H1 (cell line): ENCODE measurements around the gene ZBTB16. TPM values are rescaled to one million over a fixed set of nuclear protein-coding genes. Genes with fewer than 3 reads are reported as not detected.

Source experiments
- CTCF ChIA-PET: fragments of 300-600 bp; sonication (Branson Sonifier 250); formaldehyde crosslinking; loops from one replicate; lab custom pipeline; 2021; ENCODE audit not compliant: partially characterized antibody; lab: Charles Lee
- POLR2A ChIA-PET: fragments of 300-600 bp; sonication (Branson Sonifier 250); formaldehyde crosslinking; loops from one replicate; lab custom pipeline; 2021; ENCODE audit warnings: inconsistent platforms; ENCODE audit not compliant: partially characterized antibody; lab: Charles Lee
- DNase-seq, 2 experiments: peaks; one replicate each; pipeline versions ENCODE4 v3.0.0 to v3.0.0-alpha.2; 2010 to 2022; ENCODE audit warnings: low spot score in 2 of 2, low read depth in 1 of 2, mixed read lengths in 1 of 2
- FAIRE-seq: peaks from 2 replicates; lab custom pipeline; 2011; peaks lifted over from hg19 to GRCh38; lab: Jason Lieb, UNC
- H2AFZ ChIP-seq: 2 replicates; pipeline ENCODE4 v1.8.1; 2012; ENCODE audit warnings: low read length, inconsistent platforms
- H2AK5ac ChIP-seq: 2 replicates; pipeline ENCODE4 v1.6.1; 2013; ENCODE audit warnings: low read depth, low read length
- H2BK120ac ChIP-seq: replicated peaks from 2 replicates; pipeline ENCODE3; 2013; ENCODE audit warnings: low read depth, low read length, inconsistent platforms
- H2BK12ac ChIP-seq: 2 replicates; pipeline ENCODE4 v1.6.1; 2013; ENCODE audit warnings: low read depth, low read length
- H2BK15ac ChIP-seq: 2 replicates; pipeline ENCODE4 v1.6.1; 2013; ENCODE audit warnings: low read length
- H2BK20ac ChIP-seq: 2 replicates; pipeline ENCODE4 v1.6.1; 2013; ENCODE audit warnings: low read length
- H2BK5ac ChIP-seq: 2 replicates; pipeline ENCODE4 v1.6.1; 2013; ENCODE audit warnings: low read depth, low read length
- H3K14ac ChIP-seq: 2 replicates; pipeline ENCODE4 v1.6.1; 2013; ENCODE audit warnings: inconsistent platforms; ENCODE audit not compliant: insufficient read length
- H3K18ac ChIP-seq: 2 replicates; pipeline ENCODE4 v1.6.1; 2013; ENCODE audit warnings: low read length; ENCODE audit errors: extremely low read depth
- H3K23ac ChIP-seq: 2 replicates; pipeline ENCODE4 v1.6.1; 2013; ENCODE audit warnings: inconsistent platforms; ENCODE audit not compliant: insufficient read length
- H3K23me2 ChIP-seq: 2 replicates; pipeline ENCODE4 v1.6.1; 2013; ENCODE audit warnings: low read depth, low read length
- H3K27ac ChIP-seq: 2 replicates; pipeline ENCODE4 v1.6.1; 2011; ENCODE audit warnings: low read depth, low read length, inconsistent platforms
- H3K27me3 ChIP-seq, 4 experiments: replicated peaks in 1 of 4; 1 replicate in 1 of 4; 2 replicates in 3 of 4; pipeline versions ENCODE4 v1.6.1 to v1.8.1; 2011 to 2013; ENCODE audit warnings: low read length in 3 of 4, mild to moderate bottlenecking in 3 of 4, inconsistent platforms in 2 of 4, mixed read lengths in 2 of 4, moderate library complexity in 1 of 4; ENCODE audit not compliant: control insufficient read depth in 3 of 4, insufficient read depth in 3 of 4; ENCODE audit errors: extremely low read depth in 1 of 4
- H3K36me3 ChIP-seq, 4 experiments: 2 replicates each; pipeline versions ENCODE4 v1.6.1 to v1.8.1; 2011 to 2013; ENCODE audit warnings: mild to moderate bottlenecking in 4 of 4, low read length in 3 of 4, moderate library complexity in 2 of 4, control low read depth in 1 of 4, inconsistent platforms in 1 of 4; ENCODE audit not compliant: insufficient read depth in 4 of 4, control insufficient read depth in 2 of 4
- H3K4ac ChIP-seq: replicated peaks from 2 replicates; pipeline ENCODE3; 2013; ENCODE audit warnings: low read length, low read depth, mixed read lengths, inconsistent platforms; ENCODE audit not compliant: insufficient read length
- H3K4me1 ChIP-seq, 4 experiments: replicated peaks in 1 of 4; 1 replicate in 1 of 4; 2 replicates in 3 of 4; pipeline versions ENCODE4 v1.6.1 to v1.8.1; 2011 to 2013; ENCODE audit warnings: low read length in 3 of 4, inconsistent platforms in 2 of 4, mixed read lengths in 1 of 4; ENCODE audit not compliant: insufficient read depth in 4 of 4, control insufficient read depth in 3 of 4
- H3K4me2 ChIP-seq, 2 experiments: 2 replicates each; pipeline versions ENCODE4 v1.6.1 to v1.8.1; 2011 to 2013; ENCODE audit warnings: low read depth in 2 of 2, low read length in 2 of 2, control low read depth in 1 of 2, inconsistent platforms in 1 of 2, mild to moderate bottlenecking in 1 of 2; ENCODE audit not compliant: insufficient read depth in 1 of 2
- H3K4me3 ChIP-seq, 4 experiments: fragments of 200-600, 300-600 bp in 1 of 4; sonication (generic), shearing (Covaris generic), sonication (Bioruptor Twin) in 1 of 4; 2 replicates each; pipeline versions ENCODE4 v1.5.1 to v1.8.1; 2011 to 2016; ENCODE audit warnings: low read length in 4 of 4, low read depth in 3 of 4, control low read depth in 2 of 4, inconsistent platforms in 2 of 4, mild to moderate bottlenecking in 2 of 4, mixed read lengths in 1 of 4, moderate library complexity in 1 of 4; ENCODE audit not compliant: insufficient read depth in 2 of 4; ENCODE audit errors: extremely low read depth in 1 of 4
- H3K56ac ChIP-seq: replicated peaks from 2 replicates; pipeline ENCODE3; 2013; ENCODE audit warnings: low read depth, mild to moderate bottlenecking, mixed read lengths, low read length, inconsistent platforms; ENCODE audit not compliant: insufficient read length
- H3K79me1 ChIP-seq: 2 replicates; pipeline ENCODE4 v1.6.1; 2013; ENCODE audit warnings: low read depth, low read length, control low read depth
- H3K79me2 ChIP-seq, 2 experiments: 2 replicates each; pipeline versions ENCODE4 v1.6.1 to v1.8.1; 2012 to 2013; ENCODE audit warnings: low read length in 2 of 2, mild to moderate bottlenecking in 2 of 2, inconsistent platforms in 1 of 2; ENCODE audit not compliant: insufficient read depth in 2 of 2, control insufficient read depth in 1 of 2
- H3K9ac ChIP-seq, 4 experiments: replicated peaks in 1 of 4; 1 replicate in 1 of 4; 2 replicates in 3 of 4; pipeline versions ENCODE4 v1.6.1 to v1.8.1; 2011 to 2013; ENCODE audit warnings: low read depth in 3 of 4, low read length in 3 of 4, control low read depth in 2 of 4, mild to moderate bottlenecking in 2 of 4, moderate library complexity in 2 of 4, inconsistent platforms in 1 of 4; ENCODE audit errors: extremely low read depth in 1 of 4
- H3K9me3 ChIP-seq, 2 experiments: 2 replicates each; pipeline versions ENCODE4 v1.6.1 to v1.8.1; 2012 to 2013; ENCODE audit warnings: mild to moderate bottlenecking in 2 of 2, moderate library complexity in 2 of 2, control low read depth in 1 of 2, inconsistent platforms in 1 of 2, low read depth in 1 of 2, low read length in 1 of 2, mixed read lengths in 1 of 2; ENCODE audit not compliant: insufficient read depth in 2 of 2
- H4K20me1 ChIP-seq, 2 experiments: replicated peaks in 1 of 2; 2 replicates each; pipeline versions ENCODE3 to v1.8.1; 2011 to 2013; ENCODE audit warnings: inconsistent platforms in 2 of 2, low read length in 2 of 2, mild to moderate bottlenecking in 1 of 2; ENCODE audit not compliant: insufficient read depth in 2 of 2, control insufficient read depth in 1 of 2
- H4K5ac ChIP-seq: 2 replicates; pipeline ENCODE4 v1.6.1; 2013; ENCODE audit warnings: low read length, low read depth, mixed read lengths, inconsistent platforms; ENCODE audit not compliant: insufficient read length
- H4K8ac ChIP-seq: 2 replicates; pipeline ENCODE4 v1.8.0; 2013; ENCODE audit warnings: mild to moderate bottlenecking, moderate library complexity, low read length, inconsistent platforms; ENCODE audit not compliant: insufficient read depth; ENCODE audit errors: extremely low read depth
- H4K91ac ChIP-seq: replicated peaks from 2 replicates; pipeline ENCODE3; 2013; ENCODE audit warnings: low read length, mixed read lengths, inconsistent platforms; ENCODE audit not compliant: insufficient read length
- E2F6 ChIP-seq: IDR thresholded peaks from 2 replicates; pipeline ENCODE4 v1.6.1; 2012; ENCODE audit warnings: inconsistent platforms
- JUN ChIP-seq: IDR thresholded peaks from 2 replicates; pipeline ENCODE4 v1.6.1; 2011; ENCODE audit warnings: low read depth, mild to moderate bottlenecking, improper control_type of control experiment, low read length
- WGBS, 2 experiments: shearing (Covaris generic) in 1 of 2; methylation state at CpG; one replicate each; pipeline versions ENCODE4 v1.1.6 to v1.1.7; 2013 to 2015; ENCODE audit warnings: low lambda C conversion rate in 2 of 2, mixed read lengths in 2 of 2, inconsistent platforms in 1 of 2, low coverage in 1 of 2, missing lambda C conversion rate in 1 of 2; ENCODE audit not compliant: insufficient replicate concordance in 2 of 2, insufficient coverage in 1 of 2, insufficient read length in 1 of 2; ENCODE audit errors: extremely low coverage in 1 of 2, missing lambda C conversion rate in 1 of 2; 5-methylcytosine and 5-hydroxymethylcytosine counted together
- polyA plus RNA-seq, 7 experiments: library from polyadenylated mRNA; depleted of rRNA in 3 of 7; stranded (reverse) in 5 of 7; unstranded in 2 of 7; fragments of >200 nt in 5 of 7; fragments of 200-250 nt in 2 of 7; gene quantifications; 1 replicate in 5 of 7; 2 replicates in 1 of 7; 4 replicates in 1 of 7; pipeline versions ENCODE4 v1.2.1 to v1.2.3, GENCODE V29; 2011 to 2013; ENCODE audit warnings: missing spikeins in 2 of 7, mixed read lengths in 2 of 7
- total RNA-seq: library from RNA; stranded (reverse); fragmentation: NEBNext Ultra II Directional; extraction: Animal tissue kit (Norgen Biotek cat#: 25700); gene quantifications from 2 replicates; pipeline ENCODE4 v1.2.1, GENCODE V29; 2021

The ZBTB16 gene
- total and polyA plus RNA-seq, 2 of the 8 experiments (the other 6 are each of a cell fraction or from before 2014, with no cell fraction given), result 0.12 to 0.61 TPM

DNA sequence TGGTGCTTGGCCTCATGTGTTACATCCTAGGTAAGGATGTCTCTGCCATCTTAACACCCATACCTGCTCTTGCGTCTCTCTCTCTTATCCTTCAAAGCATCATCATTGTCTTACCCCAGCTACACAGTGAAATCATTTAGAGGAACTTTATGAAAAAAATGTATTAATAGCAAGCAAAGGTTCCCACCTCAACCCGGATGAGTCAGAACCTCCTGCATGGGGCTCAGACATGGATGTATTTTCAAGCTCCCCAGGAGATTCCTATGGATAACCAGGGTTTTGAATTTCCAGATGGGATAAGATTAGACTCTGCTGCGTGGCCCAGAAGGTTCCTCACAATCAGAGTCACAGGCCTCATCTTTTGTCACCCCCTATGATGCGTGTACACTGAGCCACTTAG is 147.6 kb downstream of the ZBTB16 start:
- H3K9me3 ChIP-seq, result no peaks in the 10 kb centered on the region
- no peak overlapping the region for H3K14ac ChIP-seq
- no peaks in the 10 kb centered on the region for H3K79me2 ChIP-seq
- H4K20me1 ChIP-seq, result no peaks in the 10 kb centered on the region
- H3K4me1 ChIP-seq, result peaks cover 0 to 5% (median 2%) of the 10 kb centered on the region in 4 experiments; a peak in 3 of 7 replicates
- H3K18ac ChIP-seq, result no peak overlapping the region
- no peak overlapping the region for H2BK15ac ChIP-seq
- H2BK5ac ChIP-seq, result no peak overlapping the region
- no peak overlapping the region for H3K56ac ChIP-seq
- ChIA-PET POLR2A (no interaction called here), CTCF (interaction anchor here (2.6 to 3.0 kb wide), 3 partner anchors 11 to 54 kb away, joined by 15 to 20 read pairs (median 17); no protein-coding TSS in a partner anchor)
- no peak overlapping the region for H2AK5ac ChIP-seq
- TF ChIP-seq JUN (no peak), E2F6 (no peak)
- no peaks in the 10 kb centered on the region for H3K23me2 ChIP-seq
- no peaks in the 10 kb centered on the region for H3K79me1 ChIP-seq
- H4K5ac ChIP-seq, result no peak overlapping the region
- H3K27ac ChIP-seq, result no peak overlapping the region
- H2BK120ac ChIP-seq, result no peak overlapping the region
- H2AFZ ChIP-seq, result no peak overlapping the region
- WGBS, 2 experiments, result 80% methylated on average over 4 of the region's 4 CpGs; no CpG with 5 or more reads in 1 of the 2 experiments
- no peak overlapping the region for H2BK12ac ChIP-seq
- H3K9ac ChIP-seq, result no peak overlapping the region
- no peaks in the 10 kb centered on the region for H3K27me3 ChIP-seq
- FAIRE-seq (no peak), DNase-seq (no peak)
- no peak overlapping the region for H4K91ac ChIP-seq
- no peak overlapping the region for H3K4me3 ChIP-seq
- H3K4ac ChIP-seq, result no peak overlapping the region
- no peak overlapping the region for H3K23ac ChIP-seq
- no peaks in the 10 kb centered on the region for H3K36me3 ChIP-seq
- no peak overlapping the region for H3K4me2 ChIP-seq
- no peak overlapping the region for H2BK20ac ChIP-seq
- no peak overlapping the region for H4K8ac ChIP-seq
